Measurements from ENCODE around the gene OSBP2.

DNA sequence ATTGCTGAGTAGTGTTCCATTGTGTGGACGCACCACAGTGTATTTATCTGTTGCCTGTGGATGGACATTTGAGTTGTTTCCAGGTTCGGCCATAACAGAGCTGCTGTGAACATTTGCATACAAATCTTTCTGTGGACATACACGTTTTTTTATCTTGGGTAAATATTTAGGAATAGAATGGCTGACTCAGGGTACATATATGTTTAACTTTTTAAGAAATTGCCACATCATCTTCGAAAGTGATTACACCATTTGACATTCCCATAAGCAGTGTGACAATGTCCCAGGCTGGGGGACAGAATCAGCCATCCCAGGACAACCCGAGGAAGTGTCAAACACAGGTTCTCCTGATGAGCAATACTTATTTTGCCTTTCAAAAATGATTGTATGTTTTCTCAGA lies 87.9 kb downstream of the OSBP2 start:
- TF ChIP-seq, protein P1, sequence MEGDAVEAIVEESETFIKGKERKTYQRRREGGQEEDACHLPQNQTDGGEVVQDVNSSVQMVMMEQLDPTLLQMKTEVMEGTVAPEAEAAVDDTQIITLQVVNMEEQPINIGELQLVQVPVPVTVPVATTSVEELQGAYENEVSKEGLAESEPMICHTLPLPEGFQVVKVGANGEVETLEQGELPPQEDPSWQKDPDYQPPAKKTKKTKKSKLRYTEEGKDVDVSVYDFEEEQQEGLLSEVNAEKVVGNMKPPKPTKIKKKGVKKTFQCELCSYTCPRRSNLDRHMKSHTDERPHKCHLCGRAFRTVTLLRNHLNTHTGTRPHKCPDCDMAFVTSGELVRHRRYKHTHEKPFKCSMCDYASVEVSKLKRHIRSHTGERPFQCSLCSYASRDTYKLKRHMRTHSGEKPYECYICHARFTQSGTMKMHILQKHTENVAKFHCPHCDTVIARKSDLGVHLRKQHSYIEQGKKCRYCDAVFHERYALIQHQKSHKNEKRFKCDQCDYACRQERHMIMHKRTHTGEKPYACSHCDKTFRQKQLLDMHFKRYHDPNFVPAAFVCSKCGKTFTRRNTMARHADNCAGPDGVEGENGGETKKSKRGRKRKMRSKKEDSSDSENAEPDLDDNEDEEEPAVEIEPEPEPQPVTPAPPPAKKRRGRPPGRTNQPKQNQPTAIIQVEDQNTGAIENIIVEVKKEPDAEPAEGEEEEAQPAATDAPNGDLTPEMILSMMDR (IDR thresholded peaks at IDR 0.05), result no peak
- no peak for TF ChIP-seq POLR2A (IDR thresholded peaks at IDR 0.05)
- TF ChIP-seq POLR2AphosphoS5 (IDR thresholded peaks at IDR 0.05), result no peak

All from breast epithelium (tissue), 3 donors.